GM18507 (cell line): ENCODE measurements around the gene METAP2.

Experiments used
- DNase-seq: peaks from one replicate; pipeline ENCODE4 v3.0.0; 2011; ENCODE audit warnings: low read depth; ENCODE audit not compliant: insufficient read length; ENCODE audit errors: extremely low spot score
- FAIRE-seq: peaks from 2 replicates; lab custom pipeline; 2011; peaks lifted over from hg19 to GRCh38; lab: Jason Lieb, UNC

METAP2 gene

DNA sequence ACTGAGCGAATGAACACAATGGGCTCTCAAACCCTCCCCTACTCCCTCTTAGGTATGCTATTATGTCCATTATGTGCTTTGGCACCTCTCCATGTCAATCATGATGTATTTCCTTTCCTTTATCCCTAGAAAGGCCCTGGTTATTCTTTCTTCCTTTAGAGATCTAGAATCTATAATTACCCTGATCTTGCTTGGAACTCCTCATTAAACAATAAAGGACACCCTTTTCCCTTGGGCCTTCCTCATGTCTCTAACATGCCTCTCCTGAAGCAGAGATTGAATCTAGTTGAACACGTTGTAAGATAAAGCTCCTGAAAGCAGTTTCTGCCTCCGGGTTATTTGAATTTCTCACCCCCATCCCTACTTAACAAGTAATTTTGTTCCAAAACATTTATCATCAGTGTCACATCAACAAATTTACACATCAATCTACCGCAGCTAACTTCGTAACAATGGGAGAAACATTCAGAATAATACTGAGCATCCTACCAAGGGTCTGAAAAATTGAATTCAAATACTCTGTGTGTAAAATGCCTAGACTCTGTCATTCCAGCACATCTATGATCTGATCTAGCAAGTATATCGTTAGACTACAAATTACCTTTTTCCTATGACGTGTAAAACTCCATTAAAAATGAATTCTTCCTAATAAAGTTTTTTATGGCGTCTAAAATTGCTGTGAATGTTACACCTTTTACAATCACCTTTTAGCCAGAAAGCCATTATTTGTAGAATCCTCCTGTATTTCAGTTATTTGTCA lies 72.0 kb downstream of the METAP2 start:
- no peak for DNase-seq
- FAIRE-seq = no peak

GRCh38 chr12:95546491-95546813 lies 72.5 kb downstream of the METAP2 start:
- no peak for FAIRE-seq
- no peak for DNase-seq

DNA sequence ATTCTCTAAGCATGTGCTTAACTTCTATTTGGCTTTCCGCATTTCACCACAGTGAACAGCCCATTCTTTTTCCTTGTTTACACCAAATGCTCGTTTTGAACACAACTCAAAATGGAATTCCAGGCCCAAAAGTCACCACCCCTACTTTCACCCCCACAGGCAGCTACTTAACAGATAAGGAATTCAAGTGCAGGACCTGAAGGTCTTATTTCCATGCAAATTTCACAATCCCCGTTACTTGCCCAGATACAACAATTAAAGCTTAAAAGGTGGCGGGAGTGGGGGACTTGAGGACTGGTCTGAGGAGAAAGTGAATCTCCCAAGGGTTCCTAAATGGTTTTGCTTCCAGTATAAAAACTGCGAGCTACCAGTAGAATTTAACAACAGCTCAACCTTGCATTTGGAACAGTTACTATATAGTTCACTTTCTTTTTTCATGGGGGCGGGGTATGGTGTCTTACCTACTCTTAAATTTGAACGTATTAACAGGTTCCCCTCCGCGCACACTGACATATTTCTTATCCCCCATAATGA lies 73.6 kb downstream of the METAP2 start:
- DNase-seq = no peak
- no peak for FAIRE-seq

DNA sequence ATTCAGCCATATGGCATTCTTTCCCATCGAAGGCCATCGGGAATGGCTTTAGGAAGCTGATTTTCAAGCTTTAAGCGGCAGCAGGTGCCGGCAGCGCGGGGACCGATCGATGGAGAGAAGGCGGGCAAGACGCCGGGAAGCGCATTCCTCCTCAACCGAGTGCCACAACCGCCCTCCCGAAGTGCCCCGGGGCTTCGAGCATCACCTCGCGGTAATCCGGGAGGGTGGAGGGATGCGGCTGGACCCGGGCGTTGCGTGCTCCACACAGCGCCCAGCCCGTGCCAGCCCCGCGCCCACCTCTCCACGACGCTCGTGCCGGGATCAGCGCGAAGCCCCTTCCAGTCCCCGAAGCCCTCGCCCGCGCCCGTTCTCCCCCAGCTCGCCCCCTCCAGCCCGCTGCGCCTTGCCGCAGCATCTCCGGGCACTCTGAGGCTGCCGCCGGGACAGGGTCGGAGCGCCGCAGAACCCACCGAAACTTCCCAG lies 74.1 kb downstream of the METAP2 start:
- DNase-seq = no peak
- no peak for FAIRE-seq

DNA sequence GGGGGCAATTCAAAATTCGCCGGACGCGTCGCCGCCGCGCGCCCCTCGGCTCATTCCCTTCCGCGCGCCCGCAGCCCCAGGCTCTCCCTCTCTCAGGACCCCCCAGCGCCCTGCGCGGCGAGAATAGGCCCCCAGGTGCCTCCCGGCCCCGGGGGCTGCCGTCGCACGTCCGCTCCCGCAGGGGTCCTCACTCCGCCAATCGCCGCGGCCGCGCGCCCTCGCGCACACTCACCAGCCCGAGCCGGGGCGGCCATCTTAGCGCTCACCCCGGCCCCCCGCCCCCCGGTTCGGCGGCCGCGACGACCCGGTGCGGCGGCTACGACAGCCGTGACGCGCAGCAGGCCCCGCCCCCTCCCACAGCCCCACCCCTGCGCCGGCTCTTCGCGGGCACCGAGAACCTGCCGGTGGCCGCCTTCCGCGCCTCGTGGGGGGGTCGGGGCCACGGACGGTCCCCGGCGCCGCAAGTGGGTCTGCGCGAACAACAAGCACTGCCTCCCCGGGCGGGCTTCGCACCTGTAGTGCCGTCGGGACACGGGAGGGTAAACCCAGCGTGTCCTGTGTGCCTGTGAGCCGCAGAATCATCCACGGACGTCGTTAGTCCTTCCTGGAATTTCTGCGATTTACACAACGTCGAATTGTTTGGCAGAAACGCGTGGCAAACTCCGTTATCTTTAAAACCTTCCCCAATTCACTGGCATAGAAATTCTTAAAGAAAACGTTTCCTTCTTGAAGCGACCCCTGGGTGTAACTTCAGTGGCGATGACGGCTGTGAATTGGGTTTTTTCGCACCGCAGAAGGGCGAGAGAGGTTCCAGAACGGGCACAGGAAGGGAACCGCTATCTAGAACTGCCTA lies 74.8 kb downstream of the METAP2 start:
- DNase-seq = no peak
- FAIRE-seq = no peak

DNA sequence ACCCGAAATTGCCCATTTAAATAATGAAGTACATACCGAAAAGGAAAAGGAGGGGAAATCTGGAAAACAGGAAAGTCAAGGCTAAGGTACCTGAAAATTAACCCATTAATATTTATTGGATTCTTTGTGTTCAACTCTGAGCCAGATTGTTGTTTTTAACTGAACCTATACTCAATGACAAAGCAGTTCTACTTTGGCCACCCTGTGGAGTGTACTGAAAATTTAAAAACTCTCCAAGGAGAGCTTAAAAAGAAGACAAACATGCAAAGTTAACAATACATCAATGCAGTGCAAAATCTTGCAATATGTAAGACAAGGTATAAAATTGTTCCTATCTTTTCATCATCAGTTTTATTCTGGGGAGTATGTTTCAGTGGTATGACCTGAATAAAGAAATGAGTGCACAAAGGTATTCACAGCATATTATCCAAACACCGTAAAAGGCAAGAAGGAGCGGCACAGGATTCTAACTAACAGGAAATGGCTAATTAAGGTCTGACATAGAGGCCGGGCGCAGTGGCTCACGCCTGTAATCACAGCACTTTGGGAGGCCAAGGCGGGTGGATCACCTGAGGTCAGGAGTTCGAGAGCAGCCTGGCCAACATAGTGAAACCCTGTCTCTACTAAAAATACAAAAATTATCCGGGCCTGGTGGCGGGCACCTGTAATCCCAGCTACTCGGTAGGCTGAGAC lies 75.6 kb downstream of the METAP2 start:
- peak; percentile 5 for FAIRE-seq
- DNase-seq = no peak

- no peak for DNase-seq
- no peak for FAIRE-seq
Observed at GRCh38 chr12:95551305-95551704, 77.4 kb downstream of the METAP2 start, which contains the start of gene USP44. Gene USP44 (minus strand): TSS chr12:95551476. CDS start chr12:95534256, 17,220 bp downstream.

DNA sequence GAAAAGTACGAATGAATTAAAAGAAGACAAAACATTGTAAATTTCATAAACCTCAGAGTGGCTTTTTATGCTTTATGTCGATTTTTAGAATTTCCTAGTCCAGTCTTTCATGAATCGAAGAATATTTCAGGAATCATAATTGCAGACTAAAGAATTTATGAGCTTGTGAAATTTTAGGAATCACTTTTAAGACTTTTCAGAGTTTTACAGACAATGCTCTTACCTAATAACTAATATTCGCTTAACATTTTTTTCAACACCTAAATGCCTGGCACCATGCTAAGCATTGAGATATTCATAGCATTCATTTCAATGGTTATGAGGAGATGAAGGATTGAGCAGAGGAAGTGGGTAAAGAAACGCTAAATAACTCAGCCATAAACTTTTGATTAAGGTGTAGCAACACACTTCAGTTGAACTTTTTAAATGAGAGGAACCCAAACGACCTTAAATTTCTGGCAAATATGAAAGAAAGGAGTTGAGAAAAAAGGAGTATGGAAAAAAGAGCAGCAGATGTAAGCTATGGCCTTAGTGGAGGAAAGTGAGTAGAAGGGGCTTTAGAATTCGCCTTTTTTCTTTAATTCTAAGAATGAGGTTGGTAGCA lies 78.1 kb downstream of the METAP2 start:
- no peak for DNase-seq
- no peak for FAIRE-seq

GRCh38 chr12:95553197-95553943 lies 79.4 kb downstream of the METAP2 start:
- no peak for DNase-seq
- FAIRE-seq = no peak

DNA sequence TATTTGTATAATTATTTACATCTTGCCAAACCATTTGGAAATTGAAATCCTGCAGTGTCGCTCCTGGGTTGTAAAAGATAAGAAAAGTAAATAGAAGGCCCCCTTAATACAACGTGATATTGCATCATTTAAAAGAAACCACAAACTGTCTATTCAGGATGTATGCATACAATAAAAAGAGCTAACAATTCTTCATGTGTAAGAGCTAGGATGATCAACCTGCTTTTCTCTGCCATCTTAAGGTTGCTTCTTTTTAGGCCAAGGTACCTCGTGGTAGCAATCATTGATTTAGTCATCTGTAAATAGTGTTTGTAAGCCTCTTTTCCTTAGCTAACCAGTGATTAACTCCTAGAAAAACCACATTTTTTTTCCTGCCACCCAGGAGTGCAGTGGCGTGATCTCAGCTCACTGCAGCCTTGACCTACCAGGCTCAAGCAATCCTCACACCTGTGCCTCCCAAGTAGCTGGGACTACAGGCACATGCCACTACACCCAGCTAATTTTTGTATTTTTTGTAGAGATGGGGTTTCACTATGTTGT lies 80.7 kb downstream of the METAP2 start:
- DNase-seq (no peak), FAIRE-seq (no peak)

DNA sequence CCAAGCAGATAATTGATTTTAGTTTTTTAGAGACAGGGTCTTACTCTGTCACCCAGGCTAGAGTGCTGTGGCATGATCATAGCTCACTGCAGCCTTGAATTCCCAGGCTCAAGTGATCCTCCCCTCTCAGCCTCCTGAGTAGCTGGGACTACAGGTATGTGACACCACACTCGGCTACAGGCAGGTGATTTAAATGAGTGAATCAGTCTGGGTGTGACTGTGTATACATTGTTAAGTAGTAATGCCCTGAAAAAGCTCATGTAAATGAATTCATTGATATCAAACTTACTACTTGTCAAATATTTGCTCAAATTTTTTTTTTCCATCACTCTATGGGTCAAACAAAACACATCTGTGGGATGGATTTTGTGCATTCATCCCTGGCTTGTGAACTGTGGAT lies 83.7 kb downstream of the METAP2 start:
- no peak for FAIRE-seq

More for the DNA sequence above, 83.7 kb downstream of the METAP2 start:
- no peak for DNase-seq
